Neural crest cell (in vitro differentiated cells): ENCODE data around the gene DENND5B. TPM values are rescaled to one million over a fixed set of nuclear protein-coding genes. Genes with fewer than 3 reads are reported as not detected.

Experiments used
- DNase-seq: peaks from one replicate; pipeline ENCODE4 v3.0.0; 2021; ENCODE audit warnings: low read depth, mixed read lengths, low spot score
- H3K27ac Mint-ChIP-seq: one replicate; pipeline ENCODE4 v1.8.0; 2021; ENCODE audit warnings: mild to moderate bottlenecking, mixed read lengths; ENCODE audit not compliant: unreplicated experiment
- H3K27me3 Mint-ChIP-seq: 2 replicates; pipeline ENCODE4 v1.8.0; 2021; ENCODE audit warnings: low read depth, mild to moderate bottlenecking, mixed read lengths
- H3K36me3 Mint-ChIP-seq: 2 replicates; pipeline ENCODE4 v1.8.0; 2021; ENCODE audit warnings: low read depth, mild to moderate bottlenecking, mixed read lengths
- H3K4me1 Mint-ChIP-seq: 2 replicates; pipeline ENCODE4 v1.8.0; 2021; ENCODE audit warnings: mixed read lengths
- H3K4me3 Mint-ChIP-seq: one replicate; pipeline ENCODE4 v1.8.0; 2021; ENCODE audit warnings: mild to moderate bottlenecking, mixed read lengths
- H3K9me3 Mint-ChIP-seq: 2 replicates; pipeline ENCODE4 v1.8.0; 2021; ENCODE audit warnings: mixed read lengths
- CTCF ChIP-seq: fragments of 200-600 bp; sonication (generic); conservative IDR thresholded peaks from 2 replicates; pipeline ENCODE4 v1.5.0; 2021; ENCODE audit warnings: antibody characterized with exemption, mild to moderate bottlenecking
- total RNA-seq: library from RNA; stranded (reverse); gene quantifications from 2 replicates; pipeline ENCODE4 v1.2.1, GENCODE V29; 2021

The DENND5B gene
- total RNA-seq, 1 donor from 2014 or later = 33.2 TPM

- Mint-ChIP-seq H3K27ac (no peak overlapping the region), H3K4me3 (no peak overlapping the region), H3K9me3 (no peaks in the 10 kb centered on the region), H3K36me3 (no peaks in the 10 kb centered on the region), H3K4me1 (no peaks in the 10 kb centered on the region), H3K27me3 (no peaks in the 10 kb centered on the region)
- TF ChIP-seq CTCF = no peak
- DNase-seq = no peak
Observed at GRCh38 chr12:31600750-31601149, 9.8 kb upstream of the DENND5B start.

- no peak for TF ChIP-seq CTCF
- Mint-ChIP-seq H3K4me1 (no peaks in the 10 kb centered on the region), H3K36me3 (no peaks in the 10 kb centered on the region), H3K27me3 (no peaks in the 10 kb centered on the region), H3K27ac (no peak overlapping the region), H3K9me3 (no peaks in the 10 kb centered on the region), H3K4me3 (no peak overlapping the region)
- DNase-seq = no peak
Observed at GRCh38 chr12:31600252-31600651, 9.3 kb upstream of the DENND5B start.

GRCh38 chr12:31599053-31599452 lies 8.1 kb upstream of the DENND5B start:
- Mint-ChIP-seq H3K4me3 (no peak overlapping the region), H3K27me3 (peaks cover 3% of the 10 kb centered on the region), H3K27ac (no peak overlapping the region), H3K9me3 (no peaks in the 10 kb centered on the region), H3K36me3 (no peaks in the 10 kb centered on the region), H3K4me1 (no peaks in the 10 kb centered on the region)
- TF ChIP-seq CTCF = no peak
- no peak for DNase-seq

- Mint-ChIP-seq H3K27ac (no peak overlapping the region), H3K4me1 (peaks cover 3% of the 10 kb centered on the region), H3K36me3 (no peaks in the 10 kb centered on the region), H3K4me3 (no peak overlapping the region), H3K27me3 (peaks cover 3% of the 10 kb centered on the region), H3K9me3 (no peaks in the 10 kb centered on the region)
- no peak for TF ChIP-seq CTCF
- DNase-seq = no peak
Observed at GRCh38 chr12:31597066-31597465, 6.1 kb upstream of the DENND5B start.

- no peak for DNase-seq
- Mint-ChIP-seq H3K4me1 (peaks cover 12% of the 10 kb centered on the region), H3K9me3 (no peaks in the 10 kb centered on the region), H3K27ac (no peak overlapping the region), H3K27me3 (peaks cover 6% of the 10 kb centered on the region), H3K4me3 (no peak overlapping the region), H3K36me3 (no peaks in the 10 kb centered on the region)
- TF ChIP-seq CTCF = no peak
Observed at GRCh38 chr12:31594681-31595080, 3.7 kb upstream of the DENND5B start.
